Ectodermal cell (in vitro differentiated cells): ENCODE results near the gene MBTPS1.

Experiments used
- H3K27ac ChIP-seq: 2 replicates; pipeline ENCODE4 v1.7.0; 2013; ENCODE audit warnings: mild to moderate bottlenecking, low read depth, low read length; ENCODE audit not compliant: insufficient read depth, poor library complexity, severe bottlenecking
- H3K27me3 ChIP-seq: 2 replicates; pipeline ENCODE4 v1.7.0; 2013; ENCODE audit warnings: mild to moderate bottlenecking, low read length; ENCODE audit not compliant: insufficient read depth, control insufficient read depth, poor library complexity, severe bottlenecking
- H3K36me3 ChIP-seq: one replicate; pipeline ENCODE4 v1.7.0; 2013; ENCODE audit warnings: low read length; ENCODE audit not compliant: control insufficient read depth, insufficient read depth
- H3K4me1 ChIP-seq: one replicate; pipeline ENCODE4 v1.7.0; 2013; ENCODE audit warnings: low read length; ENCODE audit not compliant: control insufficient read depth, insufficient read depth
- H3K4me3 ChIP-seq: 2 replicates; pipeline ENCODE4 v1.7.0; 2013; ENCODE audit warnings: low read depth, low read length, control low read depth; ENCODE audit not compliant: insufficient read depth
- H3K9me3 ChIP-seq: 2 replicates; pipeline ENCODE4 v1.7.0; 2013; ENCODE audit warnings: mild to moderate bottlenecking, low read length, moderate library complexity; ENCODE audit not compliant: control insufficient read depth
- WGBS, 2 experiments: methylation state at CpG; one replicate each; pipeline ENCODE4 v1.1.7; 2013; ENCODE audit warnings: missing lambda C conversion rate in 2 of 2; 5-methylcytosine and 5-hydroxymethylcytosine counted together

MBTPS1 gene

DNA sequence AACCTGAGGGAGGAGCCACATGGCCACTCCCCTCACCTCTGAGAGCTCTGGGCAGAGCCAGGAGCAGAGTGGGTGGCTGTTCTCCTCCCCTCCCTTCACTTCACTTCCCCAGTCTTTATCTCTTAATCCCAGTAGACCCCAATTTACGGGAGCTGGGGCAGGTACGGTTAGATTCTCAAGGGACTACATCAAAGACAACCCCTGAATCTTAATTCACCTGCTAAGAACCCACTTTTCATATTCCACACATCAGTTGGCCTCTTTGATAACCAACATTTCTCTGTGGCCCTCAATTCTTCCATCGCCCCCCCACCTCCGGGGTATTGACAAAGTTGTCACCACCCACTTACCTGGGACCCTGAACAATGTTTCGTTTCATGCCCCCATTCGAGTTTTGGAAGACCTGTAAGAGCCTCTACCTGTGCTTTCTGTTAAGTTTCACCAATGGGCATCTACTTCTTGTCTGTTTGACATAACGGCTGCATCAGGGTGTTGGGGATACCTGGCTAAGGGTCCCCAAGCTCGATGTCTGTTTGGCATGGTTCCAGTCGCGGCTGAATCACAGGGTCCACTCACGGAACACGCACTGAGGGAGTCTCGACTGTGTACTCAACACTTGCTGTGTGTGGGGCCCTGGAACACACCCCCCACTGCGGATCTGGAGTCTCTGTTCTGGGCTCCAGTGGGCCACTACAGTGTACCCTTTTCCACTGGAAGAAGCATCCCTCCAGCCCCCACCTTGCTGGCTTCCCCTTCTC is 102.0 kb downstream of the MBTPS1 start:
- Histone ChIP-seq H3K4me1 (peaks cover 4% of the 10 kb centered on the region), H3K9me3 (no peaks in the 10 kb centered on the region), H3K36me3 (no peaks in the 10 kb centered on the region), H3K4me3 (no peak overlapping the region), H3K27ac (no peak overlapping the region), H3K27me3 (no peaks in the 10 kb centered on the region)
- WGBS, 2 experiments: 83 to 86% methylated on average over 14 of the region's 14 CpGs

GRCh38 chr16:84013787-84014569 is 102.8 kb downstream of the MBTPS1 start:
- WGBS, 2 experiments: 19 to 21% methylated on average over 14 of the region's 14 CpGs
- H3K9me3 ChIP-seq: no peaks in the 10 kb centered on the region

GRCh38 chr16:84009282-84009681 is 107.5 kb downstream of the MBTPS1 start:
- no peaks in the 10 kb centered on the region for H3K36me3 ChIP-seq
- H3K27ac ChIP-seq: no peak overlapping the region
- 94% methylated on average over 6 of the region's 6 CpGs for WGBS, 2 experiments
- no peaks in the 10 kb centered on the region for H3K27me3 ChIP-seq
- H3K9me3 ChIP-seq: no peaks in the 10 kb centered on the region
- no peak overlapping the region for H3K4me3 ChIP-seq
- H3K4me1 ChIP-seq: no peaks in the 10 kb centered on the region

More at GRCh38 chr16:84013787-84014569, 102.8 kb downstream of the MBTPS1 start:
- no peaks in the 10 kb centered on the region for H3K27me3 ChIP-seq
- H3K27ac ChIP-seq: no peak overlapping the region
- H3K4me1 ChIP-seq: peaks cover 4% of the 10 kb centered on the region
- no peak overlapping the region for H3K4me3 ChIP-seq
- no peaks in the 10 kb centered on the region for H3K36me3 ChIP-seq

- no peaks in the 10 kb centered on the region for H3K9me3 ChIP-seq
- no peaks in the 10 kb centered on the region for H3K36me3 ChIP-seq
- H3K27me3 ChIP-seq: no peaks in the 10 kb centered on the region
- H3K27ac ChIP-seq: no peak overlapping the region
- H3K4me1 ChIP-seq: no peaks in the 10 kb centered on the region
- WGBS, 2 experiments: 86 to 94% methylated on average over 6 to 7 of the region's 8 CpGs
- no peak overlapping the region for H3K4me3 ChIP-seq
These were observed 108.8 kb downstream of the MBTPS1 start for GRCh38 chr16:84007965-84008364.

- H3K9me3 ChIP-seq: no peaks in the 10 kb centered on the region
- no peak overlapping the region for H3K4me3 ChIP-seq
- no peaks in the 10 kb centered on the region for H3K27me3 ChIP-seq
- no peaks in the 10 kb centered on the region for H3K36me3 ChIP-seq
- 89 to 91% methylated on average over 4 of the region's 4 CpGs for WGBS, 2 experiments
- no peak overlapping the region for H3K27ac ChIP-seq
- no peaks in the 10 kb centered on the region for H3K4me1 ChIP-seq
These were observed 109.2 kb downstream of the MBTPS1 start for GRCh38 chr16:84007520-84007919.

GRCh38 chr16:84005391-84005790 is 111.4 kb downstream of the MBTPS1 start:
- 86 to 88% methylated on average over 5 of the region's 5 CpGs for WGBS, 2 experiments
- H3K4me1 ChIP-seq: no peaks in the 10 kb centered on the region
- no peak overlapping the region for H3K27ac ChIP-seq

GRCh38 chr16:84004442-84004841 is 112.3 kb downstream of the MBTPS1 start:
- Histone ChIP-seq H3K36me3 (no peaks in the 10 kb centered on the region), H3K9me3 (no peaks in the 10 kb centered on the region), H3K27ac (no peak overlapping the region), H3K27me3 (no peaks in the 10 kb centered on the region), H3K4me1 (no peaks in the 10 kb centered on the region), H3K4me3 (no peak overlapping the region)
- WGBS, 2 experiments: 88 to 92% methylated on average over 7 of the region's 7 CpGs

More at GRCh38 chr16:84005391-84005790, 111.4 kb downstream of the MBTPS1 start:
- Histone ChIP-seq H3K36me3 (no peaks in the 10 kb centered on the region), H3K4me3 (no peak overlapping the region), H3K9me3 (no peaks in the 10 kb centered on the region), H3K27me3 (no peaks in the 10 kb centered on the region)
